Measurements from ENCODE around the gene PARN.

DNA sequence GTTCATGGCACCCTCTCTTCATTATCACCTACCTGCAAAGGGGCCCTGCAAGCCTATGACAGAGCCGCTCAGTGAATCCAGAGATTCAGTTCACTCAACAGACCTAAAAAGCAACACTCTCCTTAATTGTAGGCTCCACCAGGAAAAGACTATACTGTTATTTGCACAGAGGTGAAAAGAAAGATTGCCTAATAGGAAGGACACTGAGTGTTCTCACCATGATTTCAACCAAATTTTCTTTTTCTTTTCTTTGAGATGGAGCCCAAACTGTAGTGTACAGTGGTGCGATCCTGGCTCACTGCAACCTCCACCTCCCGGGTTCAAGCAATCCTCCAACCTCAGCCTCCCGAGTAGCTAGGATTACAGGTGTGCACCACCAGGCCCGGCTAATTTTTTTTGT lies 104.5 kb downstream of the PARN start:
- TF ChIP-seq, protein P1, sequence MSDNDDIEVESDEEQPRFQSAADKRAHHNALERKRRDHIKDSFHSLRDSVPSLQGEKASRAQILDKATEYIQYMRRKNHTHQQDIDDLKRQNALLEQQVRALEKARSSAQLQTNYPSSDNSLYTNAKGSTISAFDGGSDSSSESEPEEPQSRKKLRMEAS (IDR thresholded peaks at IDR 0.05): no peak
- TF ChIP-seq, protein P2, sequence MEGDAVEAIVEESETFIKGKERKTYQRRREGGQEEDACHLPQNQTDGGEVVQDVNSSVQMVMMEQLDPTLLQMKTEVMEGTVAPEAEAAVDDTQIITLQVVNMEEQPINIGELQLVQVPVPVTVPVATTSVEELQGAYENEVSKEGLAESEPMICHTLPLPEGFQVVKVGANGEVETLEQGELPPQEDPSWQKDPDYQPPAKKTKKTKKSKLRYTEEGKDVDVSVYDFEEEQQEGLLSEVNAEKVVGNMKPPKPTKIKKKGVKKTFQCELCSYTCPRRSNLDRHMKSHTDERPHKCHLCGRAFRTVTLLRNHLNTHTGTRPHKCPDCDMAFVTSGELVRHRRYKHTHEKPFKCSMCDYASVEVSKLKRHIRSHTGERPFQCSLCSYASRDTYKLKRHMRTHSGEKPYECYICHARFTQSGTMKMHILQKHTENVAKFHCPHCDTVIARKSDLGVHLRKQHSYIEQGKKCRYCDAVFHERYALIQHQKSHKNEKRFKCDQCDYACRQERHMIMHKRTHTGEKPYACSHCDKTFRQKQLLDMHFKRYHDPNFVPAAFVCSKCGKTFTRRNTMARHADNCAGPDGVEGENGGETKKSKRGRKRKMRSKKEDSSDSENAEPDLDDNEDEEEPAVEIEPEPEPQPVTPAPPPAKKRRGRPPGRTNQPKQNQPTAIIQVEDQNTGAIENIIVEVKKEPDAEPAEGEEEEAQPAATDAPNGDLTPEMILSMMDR (IDR thresholded peaks at IDR 0.05): no peak
- no peak for TF ChIP-seq POLR2A (IDR thresholded peaks at IDR 0.05; ENCODE audit: low read length)
- TF ChIP-seq, protein P3, sequence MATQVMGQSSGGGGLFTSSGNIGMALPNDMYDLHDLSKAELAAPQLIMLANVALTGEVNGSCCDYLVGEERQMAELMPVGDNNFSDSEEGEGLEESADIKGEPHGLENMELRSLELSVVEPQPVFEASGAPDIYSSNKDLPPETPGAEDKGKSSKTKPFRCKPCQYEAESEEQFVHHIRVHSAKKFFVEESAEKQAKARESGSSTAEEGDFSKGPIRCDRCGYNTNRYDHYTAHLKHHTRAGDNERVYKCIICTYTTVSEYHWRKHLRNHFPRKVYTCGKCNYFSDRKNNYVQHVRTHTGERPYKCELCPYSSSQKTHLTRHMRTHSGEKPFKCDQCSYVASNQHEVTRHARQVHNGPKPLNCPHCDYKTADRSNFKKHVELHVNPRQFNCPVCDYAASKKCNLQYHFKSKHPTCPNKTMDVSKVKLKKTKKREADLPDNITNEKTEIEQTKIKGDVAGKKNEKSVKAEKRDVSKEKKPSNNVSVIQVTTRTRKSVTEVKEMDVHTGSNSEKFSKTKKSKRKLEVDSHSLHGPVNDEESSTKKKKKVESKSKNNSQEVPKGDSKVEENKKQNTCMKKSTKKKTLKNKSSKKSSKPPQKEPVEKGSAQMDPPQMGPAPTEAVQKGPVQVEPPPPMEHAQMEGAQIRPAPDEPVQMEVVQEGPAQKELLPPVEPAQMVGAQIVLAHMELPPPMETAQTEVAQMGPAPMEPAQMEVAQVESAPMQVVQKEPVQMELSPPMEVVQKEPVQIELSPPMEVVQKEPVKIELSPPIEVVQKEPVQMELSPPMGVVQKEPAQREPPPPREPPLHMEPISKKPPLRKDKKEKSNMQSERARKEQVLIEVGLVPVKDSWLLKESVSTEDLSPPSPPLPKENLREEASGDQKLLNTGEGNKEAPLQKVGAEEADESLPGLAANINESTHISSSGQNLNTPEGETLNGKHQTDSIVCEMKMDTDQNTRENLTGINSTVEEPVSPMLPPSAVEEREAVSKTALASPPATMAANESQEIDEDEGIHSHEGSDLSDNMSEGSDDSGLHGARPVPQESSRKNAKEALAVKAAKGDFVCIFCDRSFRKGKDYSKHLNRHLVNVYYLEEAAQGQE (IDR thresholded peaks at IDR 0.05): no peak
- TF ChIP-seq, protein P4, sequence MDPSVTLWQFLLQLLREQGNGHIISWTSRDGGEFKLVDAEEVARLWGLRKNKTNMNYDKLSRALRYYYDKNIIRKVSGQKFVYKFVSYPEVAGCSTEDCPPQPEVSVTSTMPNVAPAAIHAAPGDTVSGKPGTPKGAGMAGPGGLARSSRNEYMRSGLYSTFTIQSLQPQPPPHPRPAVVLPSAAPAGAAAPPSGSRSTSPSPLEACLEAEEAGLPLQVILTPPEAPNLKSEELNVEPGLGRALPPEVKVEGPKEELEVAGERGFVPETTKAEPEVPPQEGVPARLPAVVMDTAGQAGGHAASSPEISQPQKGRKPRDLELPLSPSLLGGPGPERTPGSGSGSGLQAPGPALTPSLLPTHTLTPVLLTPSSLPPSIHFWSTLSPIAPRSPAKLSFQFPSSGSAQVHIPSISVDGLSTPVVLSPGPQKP (IDR thresholded peaks at IDR 0.05; ENCODE audit: low read depth, low read length): no peak
- TF ChIP-seq EP300 (IDR thresholded peaks at IDR 0.05): no peak
- TF ChIP-seq MAFK (IDR thresholded peaks at IDR 0.05; ENCODE audit: partially characterized antibody): no peak
- TF ChIP-seq FOSL2 (IDR thresholded peaks at IDR 0.05): no peak
- no peak for TF ChIP-seq FOSL2 (CRISPR knock-in tag; IDR thresholded peaks at IDR 0.05)
- TF ChIP-seq CEBPB (IDR thresholded peaks at IDR 0.05): peak in 1 of 2 experiments; percentile 18; a peak in 1 of 4 replicates
- no peak for TF ChIP-seq RAD21 (conservative IDR thresholded peaks at IDR 0.05 in 1 of 2, IDR thresholded peaks at IDR 0.05 in 1 of 2)
- TF ChIP-seq HDAC2 (IDR thresholded peaks at IDR 0.05): no peak
- TF ChIP-seq, protein P5, sequence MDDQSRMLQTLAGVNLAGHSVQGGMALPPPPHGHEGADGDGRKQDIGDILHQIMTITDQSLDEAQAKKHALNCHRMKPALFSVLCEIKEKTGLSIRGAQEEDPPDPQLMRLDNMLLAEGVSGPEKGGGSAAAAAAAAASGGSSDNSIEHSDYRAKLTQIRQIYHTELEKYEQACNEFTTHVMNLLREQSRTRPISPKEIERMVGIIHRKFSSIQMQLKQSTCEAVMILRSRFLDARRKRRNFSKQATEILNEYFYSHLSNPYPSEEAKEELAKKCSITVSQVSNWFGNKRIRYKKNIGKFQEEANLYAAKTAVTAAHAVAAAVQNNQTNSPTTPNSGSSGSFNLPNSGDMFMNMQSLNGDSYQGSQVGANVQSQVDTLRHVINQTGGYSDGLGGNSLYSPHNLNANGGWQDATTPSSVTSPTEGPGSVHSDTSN (IDR thresholded peaks at IDR 0.05): no peak
- no peak for TF ChIP-seq NR3C1 (IDR thresholded peaks at IDR 0.05)
- no peak for TF ChIP-seq EHMT2 (IDR thresholded peaks at IDR 0.05; ENCODE audit: low read depth)
